ENCODE measurements around the gene WNT4.

DNA sequence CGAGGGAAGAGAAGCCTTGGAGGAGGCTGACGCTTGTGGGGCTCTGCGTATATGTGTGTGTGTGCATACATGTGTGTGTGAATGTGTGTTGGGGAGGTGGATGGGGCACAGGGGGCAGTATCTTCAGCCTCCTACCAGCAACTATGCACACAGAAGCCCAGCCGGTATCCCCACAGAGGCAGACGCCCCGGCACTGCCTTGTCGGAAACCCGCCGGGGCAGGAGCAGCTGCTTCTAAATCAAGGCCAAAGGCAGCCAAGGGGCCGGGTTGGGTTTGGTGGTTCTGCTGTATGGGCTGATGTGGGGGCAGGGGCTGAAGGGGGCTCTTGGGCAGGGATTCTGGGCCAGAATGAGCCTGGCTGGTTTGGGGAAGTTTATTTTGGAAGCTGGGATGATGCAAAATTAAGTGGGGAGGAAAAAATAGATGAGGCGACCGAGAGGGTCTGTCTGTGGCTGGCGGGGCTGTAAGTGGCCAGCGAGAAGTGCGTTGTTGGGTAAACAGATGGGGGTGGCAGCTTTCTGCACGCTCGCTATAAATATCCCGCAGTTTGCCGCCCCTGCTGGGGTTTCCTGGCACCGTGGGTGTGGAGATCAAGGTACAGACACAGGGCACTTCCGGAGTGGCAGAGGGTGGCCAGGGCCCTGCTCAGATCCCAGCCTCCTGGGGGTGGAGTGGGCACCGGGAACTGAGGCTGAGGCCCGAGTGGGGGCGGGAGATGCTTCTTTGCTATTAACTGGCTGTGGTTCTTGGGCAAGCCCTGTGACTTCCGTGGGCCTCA lies 11.0 kb upstream of the WNT4 start:
- no peak for TF ChIP-seq POLR2A (IDR thresholded peaks at IDR 0.05)
- no peak for TF ChIP-seq EP300 (IDR thresholded peaks at IDR 0.05)
